HFF-Myc (cell line): ENCODE measurements around the gene DCAF12.
A peak's percentile ranks its signal among the peaks of the same experiment; 100 is the strongest.

ENCODE experiments used
- DNase-seq: peaks from one replicate; pipeline ENCODE4 v3.0.0-alpha.2; 2011; ENCODE audit warnings: low read depth; ENCODE audit errors: extremely low read depth
- H3K4me3 ChIP-seq: replicated peaks from 2 replicates; pipeline ENCODE4 v1.5.1; 2011; ENCODE audit warnings: low read depth, mild to moderate bottlenecking, control low read depth, low read length
- TF ChIP-seq, protein P1 (sequence below): IDR thresholded peaks from 2 replicates; pipeline ENCODE4 v1.5.1; 2012; ENCODE audit warnings: mild to moderate bottlenecking, low read depth, low read length, control low read depth; ENCODE audit errors: missing control alignments

Gene DCAF12

DNA sequence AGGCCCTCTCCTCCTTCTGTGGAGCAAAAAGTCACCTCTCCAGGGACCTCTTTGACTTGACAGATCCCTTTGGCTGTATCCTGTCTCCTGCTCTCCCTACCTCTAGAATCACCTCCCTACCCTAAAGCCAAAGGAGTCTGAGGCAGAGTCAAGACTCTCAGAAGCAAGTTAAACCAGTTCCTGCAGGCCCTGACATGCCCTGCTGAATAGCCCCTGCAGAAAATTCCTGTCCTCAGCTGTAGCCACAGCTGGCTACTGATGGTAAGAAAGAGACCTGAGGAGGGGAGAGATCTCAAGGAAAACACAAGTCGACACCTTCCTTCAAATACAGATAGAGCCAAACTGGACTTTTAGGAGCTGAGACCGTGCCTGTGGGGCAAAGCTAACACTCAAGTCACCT is 54.1 kb downstream of the DCAF12 start:
- no peak overlapping the region for H3K4me3 ChIP-seq
- no peak for DNase-seq
- TF ChIP-seq, protein P1, sequence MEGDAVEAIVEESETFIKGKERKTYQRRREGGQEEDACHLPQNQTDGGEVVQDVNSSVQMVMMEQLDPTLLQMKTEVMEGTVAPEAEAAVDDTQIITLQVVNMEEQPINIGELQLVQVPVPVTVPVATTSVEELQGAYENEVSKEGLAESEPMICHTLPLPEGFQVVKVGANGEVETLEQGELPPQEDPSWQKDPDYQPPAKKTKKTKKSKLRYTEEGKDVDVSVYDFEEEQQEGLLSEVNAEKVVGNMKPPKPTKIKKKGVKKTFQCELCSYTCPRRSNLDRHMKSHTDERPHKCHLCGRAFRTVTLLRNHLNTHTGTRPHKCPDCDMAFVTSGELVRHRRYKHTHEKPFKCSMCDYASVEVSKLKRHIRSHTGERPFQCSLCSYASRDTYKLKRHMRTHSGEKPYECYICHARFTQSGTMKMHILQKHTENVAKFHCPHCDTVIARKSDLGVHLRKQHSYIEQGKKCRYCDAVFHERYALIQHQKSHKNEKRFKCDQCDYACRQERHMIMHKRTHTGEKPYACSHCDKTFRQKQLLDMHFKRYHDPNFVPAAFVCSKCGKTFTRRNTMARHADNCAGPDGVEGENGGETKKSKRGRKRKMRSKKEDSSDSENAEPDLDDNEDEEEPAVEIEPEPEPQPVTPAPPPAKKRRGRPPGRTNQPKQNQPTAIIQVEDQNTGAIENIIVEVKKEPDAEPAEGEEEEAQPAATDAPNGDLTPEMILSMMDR, result no peak

DNA sequence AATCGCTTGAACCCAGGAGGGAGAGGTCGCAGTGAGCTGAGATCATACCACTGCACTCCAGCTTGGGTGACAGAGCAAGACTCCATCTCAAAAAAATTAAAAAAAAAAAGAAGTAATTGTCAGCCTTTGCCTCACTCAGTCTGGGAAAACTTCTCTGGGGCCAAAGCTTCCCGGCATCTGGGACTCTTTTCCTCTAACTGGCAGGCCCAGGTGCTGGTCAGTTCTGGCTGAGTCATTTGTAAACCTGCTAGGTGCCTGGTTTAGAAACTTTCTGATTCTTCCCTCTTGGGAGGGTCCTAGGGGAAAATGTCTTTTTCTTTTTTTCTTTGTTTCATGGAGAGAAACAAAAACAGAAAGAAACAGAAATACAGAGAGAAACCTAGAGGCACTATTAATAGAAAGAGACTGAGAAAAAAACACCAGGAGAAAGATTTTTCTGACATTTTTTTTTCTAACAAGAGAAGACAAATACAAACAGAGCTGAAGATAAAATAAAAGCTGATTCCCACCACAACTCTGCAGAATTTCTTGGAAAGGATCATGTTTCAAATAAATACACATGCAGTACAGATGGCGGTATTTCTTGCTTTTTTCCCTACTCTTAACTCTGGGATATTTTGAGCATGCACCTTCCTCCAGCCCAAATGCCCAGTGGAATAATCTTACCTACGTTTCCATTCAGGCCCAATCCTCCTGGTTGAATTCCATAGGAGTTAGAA is 55.7 kb downstream of the DCAF12 start:
- TF ChIP-seq, protein P1, result no peak
- DNase-seq, result peak; percentile 53
- no peak overlapping the region for H3K4me3 ChIP-seq

DNA sequence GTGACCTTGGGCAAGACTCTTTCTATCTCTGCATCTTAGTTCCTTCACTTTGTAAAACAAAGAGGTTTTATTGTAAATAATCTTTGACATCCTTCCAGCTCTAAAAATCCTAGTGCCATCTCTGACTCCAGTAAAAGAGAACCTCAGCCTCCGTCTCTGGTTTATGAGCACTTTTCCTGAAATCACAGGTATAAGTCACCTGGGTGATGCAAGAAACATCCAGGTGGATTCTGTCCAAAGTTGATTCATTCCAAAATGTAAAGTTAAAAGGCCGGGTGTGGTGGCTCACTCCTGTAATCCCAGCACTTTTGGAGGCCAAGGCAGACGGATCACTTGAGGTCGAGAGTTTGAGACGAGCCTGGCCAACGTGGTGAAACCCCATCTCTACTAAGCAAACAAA is 56.7 kb downstream of the DCAF12 start:
- TF ChIP-seq, protein P1, result no peak
- no peak for DNase-seq
- no peak overlapping the region for H3K4me3 ChIP-seq

DNA sequence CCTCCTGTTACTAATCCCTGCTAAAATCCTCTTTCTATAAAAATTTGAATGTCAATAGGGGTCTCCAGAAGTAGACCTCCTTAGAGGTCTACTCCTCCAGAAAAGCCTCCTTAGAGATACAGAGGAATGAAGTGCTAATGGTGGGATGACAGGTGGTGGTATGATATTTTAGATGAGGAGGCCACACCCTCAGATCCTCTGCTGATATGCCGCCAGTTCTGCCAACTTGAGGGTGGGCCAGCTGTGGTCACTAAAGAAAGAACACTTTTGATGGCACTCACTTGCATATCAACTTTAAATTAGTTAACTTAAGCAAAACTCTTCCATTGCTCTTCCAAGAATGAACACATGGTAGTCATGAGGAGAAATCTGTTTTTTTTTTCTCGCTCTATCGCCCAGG is 61.0 kb downstream of the DCAF12 start:
- no peak for DNase-seq
- TF ChIP-seq, protein P1, result no peak
- H3K4me3 ChIP-seq, result no peak overlapping the region

DNA sequence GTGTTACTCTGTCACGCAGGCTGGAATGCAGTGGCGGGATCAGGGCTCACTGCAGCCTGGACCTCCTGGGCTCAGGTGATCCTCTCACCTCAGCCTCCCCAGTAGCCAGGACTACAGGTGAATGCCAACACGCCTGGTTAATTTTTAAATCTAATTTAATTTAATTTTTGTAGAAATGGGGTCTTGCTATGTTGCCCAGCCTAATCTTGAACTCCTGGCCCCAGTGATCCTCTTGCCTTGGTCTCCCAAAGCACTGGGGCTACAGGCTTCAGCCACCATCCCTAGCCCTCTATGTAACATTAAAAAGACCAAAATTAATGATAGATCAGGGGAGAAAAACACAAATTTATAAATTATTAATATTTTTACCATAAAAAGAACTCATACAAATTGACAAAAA is 66.5 kb downstream of the DCAF12 start:
- TF ChIP-seq, protein P1, result no peak
- DNase-seq, result no peak
- H3K4me3 ChIP-seq, result no peak overlapping the region

DNA sequence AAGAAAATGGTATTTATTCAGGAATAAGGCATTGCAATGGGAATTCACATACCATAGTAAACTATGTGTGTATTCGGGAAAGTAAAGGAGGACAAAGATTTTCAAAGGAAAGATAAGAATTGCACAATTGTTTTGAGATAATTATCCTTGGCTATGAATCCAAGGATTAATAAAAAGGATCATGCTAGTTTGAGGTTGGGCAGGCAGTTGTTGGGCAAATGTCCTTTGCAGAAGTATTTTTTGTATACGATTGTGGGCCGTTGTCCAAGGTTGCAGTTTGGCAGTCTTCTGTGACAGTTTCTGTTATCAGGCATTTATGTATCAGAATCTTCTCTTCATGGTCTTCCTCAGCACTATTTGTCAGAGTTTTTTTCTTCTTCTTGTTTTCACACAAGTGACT is 67.2 kb downstream of the DCAF12 start:
- DNase-seq, result no peak
- TF ChIP-seq, protein P1, result no peak
- no peak overlapping the region for H3K4me3 ChIP-seq
